Mononuclear cell (primary cell): Measurements from ENCODE around the gene NHSL2. TPM values are rescaled to one million over a fixed set of nuclear protein-coding genes. Genes with fewer than 3 reads are reported as not detected.
"Not testable (repeated sequence)": the region's sequence is repeated elsewhere in the genome, so short reads cannot be mapped to it uniquely, and the experiment has no call there.

ENCODE experiments used
- H3K27me3 ChIP-seq: 2 replicates; pipeline ENCODE4 v1.6.0; 2011; ENCODE audit warnings: low read length, control low read depth; ENCODE audit not compliant: insufficient read depth
- H3K4me1 ChIP-seq: 2 replicates; pipeline ENCODE4 v1.5.1; 2011; ENCODE audit warnings: mild to moderate bottlenecking, low read length, control low read depth; ENCODE audit not compliant: insufficient read depth
- H3K4me3 ChIP-seq: 2 replicates; pipeline ENCODE4 v1.5.1; 2011; ENCODE audit warnings: mild to moderate bottlenecking, low read length, moderate library complexity
- H3K9me3 ChIP-seq: 2 replicates; pipeline ENCODE4 v1.5.1; 2011; ENCODE audit warnings: low read depth, mild to moderate bottlenecking, control low read depth, low read length
- total RNA-seq: library from RNA; depleted of rRNA; stranded (reverse); fragments of >200 nt; gene quantifications from one replicate; pipeline ENCODE4 v1.2.3, GENCODE V29; 2012

NHSL2 gene
- 1.3 TPM for total RNA-seq

DNA sequence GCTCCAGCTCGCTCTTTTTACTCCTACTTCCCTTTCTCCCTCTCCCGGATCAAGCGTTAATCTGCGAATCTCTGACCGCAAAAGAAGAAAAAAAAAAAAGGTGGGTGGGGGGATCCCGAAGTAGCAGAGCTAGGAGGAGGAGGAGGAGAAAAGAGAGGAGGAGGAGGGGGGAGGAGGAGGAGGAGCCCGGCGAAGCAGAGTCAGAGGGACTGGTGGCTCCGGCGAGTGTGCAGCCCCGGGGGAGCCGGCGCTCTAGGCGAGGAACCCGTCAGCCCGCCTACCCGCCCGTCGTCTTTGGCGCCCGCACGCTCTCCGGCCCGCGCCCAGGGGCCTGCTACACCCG is at the start of gene NHSL2:
NHSL2 (plus strand) TSS at position 203 of the 343 bp plus-strand sequence.
- H3K9me3 ChIP-seq = no peaks in the 10 kb centered on the region
- no peaks in the 10 kb centered on the region for H3K4me1 ChIP-seq
- peaks cover 15% of the 10 kb centered on the region for H3K27me3 ChIP-seq
- H3K4me3 ChIP-seq = no peak within 1 kb of the TSS

DNA sequence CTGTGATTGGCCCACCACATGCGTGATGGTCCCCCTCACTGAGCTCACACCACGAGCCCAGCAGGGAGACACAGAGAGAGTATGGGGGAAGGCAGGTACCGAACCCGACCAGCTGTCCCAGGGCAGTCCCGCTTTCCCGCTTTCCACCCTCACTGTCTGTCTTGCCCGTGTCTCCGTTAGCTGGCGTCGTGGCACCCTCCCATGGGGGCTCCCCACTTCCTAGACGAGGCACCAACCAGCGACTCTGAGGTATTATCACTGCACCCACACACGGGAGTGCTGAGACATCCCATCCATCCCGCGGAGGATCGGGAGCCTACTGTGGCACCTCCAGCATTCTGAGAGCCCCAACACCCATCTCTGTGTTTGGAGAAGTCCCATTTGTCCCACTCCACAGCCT is 43.0 kb upstream of the NHSL2 start:
- no peaks in the 10 kb centered on the region for H3K9me3 ChIP-seq
- no peak overlapping the region for H3K4me3 ChIP-seq
- no peaks in the 10 kb centered on the region for H3K27me3 ChIP-seq
- H3K4me1 ChIP-seq = no peaks in the 10 kb centered on the region

DNA sequence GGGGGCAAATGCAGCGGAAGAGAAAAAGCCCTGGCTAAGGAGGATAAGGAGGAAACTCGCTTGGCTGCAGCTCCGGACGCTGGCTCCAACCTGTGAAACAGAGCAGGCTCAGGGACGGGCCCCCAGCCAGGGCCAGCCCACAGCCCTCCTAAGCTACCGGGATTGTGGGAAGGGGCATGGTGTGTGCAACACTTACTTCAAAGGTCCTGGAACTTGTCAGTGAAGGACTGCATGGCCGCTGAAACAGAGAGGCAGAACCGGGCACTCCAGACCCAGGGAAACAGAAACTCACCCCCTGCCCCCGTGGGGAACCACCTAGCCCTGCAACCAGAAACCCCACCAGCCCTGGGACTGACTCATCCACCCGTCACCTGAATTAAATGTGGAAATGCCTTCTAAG is 41.1 kb upstream of the NHSL2 start:
- H3K4me3 ChIP-seq, H3K27me3 ChIP-seq, H3K4me1 ChIP-seq, H3K9me3 ChIP-seq: not testable (repeated sequence)

DNA sequence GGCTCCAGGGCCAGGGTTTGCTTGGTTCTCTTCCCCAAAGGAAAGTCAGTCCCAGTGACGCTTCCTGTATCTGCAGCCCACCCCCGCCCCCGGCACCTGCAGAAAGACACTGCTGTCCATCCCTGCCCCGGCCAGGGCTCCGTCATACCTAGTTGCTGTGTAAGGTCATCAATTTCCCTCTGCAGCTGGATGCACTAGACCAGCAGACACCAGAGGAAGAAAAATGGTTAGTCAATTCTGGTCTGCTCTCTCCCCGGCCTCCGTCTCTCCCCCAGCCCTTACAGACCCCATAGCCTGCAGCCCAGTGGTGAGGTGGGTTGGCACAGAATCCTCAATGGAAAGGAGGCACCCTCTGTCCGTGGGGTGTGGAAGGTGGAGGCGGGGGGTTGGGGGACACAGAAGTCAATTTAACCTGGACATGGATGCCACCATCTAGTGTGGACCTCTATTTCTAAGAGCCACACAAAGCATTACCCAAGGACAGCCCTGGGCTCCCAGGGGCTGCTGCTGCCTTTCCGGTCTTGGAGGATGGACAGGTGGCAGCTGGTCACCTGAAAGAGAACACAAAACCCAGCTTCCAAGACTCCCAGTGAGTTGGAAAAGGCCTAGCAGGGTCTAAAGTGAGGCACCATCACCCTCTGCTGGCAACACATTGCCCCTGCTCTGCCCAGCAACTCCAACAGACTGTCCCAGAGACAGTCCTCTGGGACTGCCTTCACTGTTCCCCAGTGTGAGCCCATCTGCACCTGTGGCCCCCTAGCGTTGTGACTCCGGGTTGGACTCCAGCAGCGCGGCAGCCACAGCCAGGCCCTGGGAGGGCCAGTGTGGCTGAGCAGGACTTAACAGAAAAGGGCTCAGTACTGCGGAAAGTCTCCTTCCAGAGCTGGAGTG is 40.2 kb upstream of the NHSL2 start:
- no peaks in the 10 kb centered on the region for H3K4me1 ChIP-seq
- no peak overlapping the region for H3K4me3 ChIP-seq
- no peaks in the 10 kb centered on the region for H3K27me3 ChIP-seq
- H3K9me3 ChIP-seq = no peaks in the 10 kb centered on the region

DNA sequence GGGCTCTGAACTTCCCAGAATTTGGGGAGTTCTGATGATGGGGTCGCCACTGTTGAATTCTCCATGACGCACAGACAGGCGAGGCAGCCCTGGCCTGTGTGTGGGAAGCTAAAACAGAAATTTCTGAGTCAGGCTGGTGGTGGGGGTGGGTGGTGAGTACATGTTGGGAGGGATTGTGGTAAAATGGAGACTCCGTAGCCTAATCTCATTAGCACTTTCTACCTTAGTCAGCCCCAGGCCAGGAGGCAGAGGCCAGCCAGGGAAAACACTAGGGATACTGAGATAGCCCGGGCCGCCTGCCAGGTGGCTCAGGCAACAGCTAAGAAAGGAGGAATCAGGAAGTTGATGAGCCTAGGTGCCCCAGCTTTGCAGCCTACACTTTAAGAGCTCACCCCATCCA is 39.3 kb upstream of the NHSL2 start:
- no peaks in the 10 kb centered on the region for H3K4me1 ChIP-seq
- no peaks in the 10 kb centered on the region for H3K9me3 ChIP-seq
- no peaks in the 10 kb centered on the region for H3K27me3 ChIP-seq
- H3K4me3 ChIP-seq = no peak overlapping the region

DNA sequence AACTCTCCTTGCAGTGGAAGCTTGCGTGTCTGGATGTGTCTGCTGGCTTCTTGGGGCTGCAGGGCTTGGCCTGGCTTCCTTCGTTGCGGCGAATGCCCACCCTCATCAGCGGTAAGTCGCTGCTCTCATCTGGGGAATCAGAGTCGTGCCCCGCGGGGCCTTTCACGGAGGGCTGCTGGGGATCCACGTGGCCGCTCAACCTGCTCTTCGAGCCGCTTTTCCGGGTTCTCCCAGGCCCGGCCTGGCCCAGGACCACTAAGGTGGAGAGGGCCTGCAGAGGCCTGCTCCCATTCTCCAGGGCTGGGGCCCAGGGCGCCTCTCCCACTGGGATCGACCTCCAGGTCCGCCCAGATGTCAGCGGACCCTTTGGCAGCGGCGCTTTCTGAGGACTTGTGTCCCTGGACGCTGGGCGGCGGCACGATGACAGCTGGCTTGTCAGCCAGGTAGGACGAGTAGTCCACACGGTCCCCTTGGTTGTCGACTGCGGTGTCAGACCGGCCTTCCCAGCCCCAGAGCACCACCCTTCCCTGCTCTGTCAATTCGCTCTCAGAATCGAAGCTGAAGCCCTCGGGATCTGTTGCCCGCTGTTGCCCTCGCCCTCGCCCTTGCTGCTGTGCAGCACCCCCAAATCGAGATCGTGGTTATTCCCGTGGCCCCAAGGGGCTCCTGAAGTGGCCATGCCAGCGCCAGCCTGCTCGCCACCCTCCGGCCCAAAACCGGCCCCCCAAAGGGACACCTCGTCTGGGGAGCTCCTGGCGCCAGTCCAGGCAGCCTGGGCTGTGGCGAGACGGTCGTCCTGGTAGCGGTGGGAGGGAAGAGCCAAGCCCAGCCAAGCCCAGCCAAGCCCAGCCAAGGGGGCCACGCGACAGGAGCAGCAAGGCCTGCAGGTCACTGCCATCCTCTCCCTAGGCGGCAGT is 37.8 kb upstream of the NHSL2 start:
- H3K4me3 ChIP-seq = no peak overlapping the region
- H3K27me3 ChIP-seq = no peaks in the 10 kb centered on the region

DNA sequence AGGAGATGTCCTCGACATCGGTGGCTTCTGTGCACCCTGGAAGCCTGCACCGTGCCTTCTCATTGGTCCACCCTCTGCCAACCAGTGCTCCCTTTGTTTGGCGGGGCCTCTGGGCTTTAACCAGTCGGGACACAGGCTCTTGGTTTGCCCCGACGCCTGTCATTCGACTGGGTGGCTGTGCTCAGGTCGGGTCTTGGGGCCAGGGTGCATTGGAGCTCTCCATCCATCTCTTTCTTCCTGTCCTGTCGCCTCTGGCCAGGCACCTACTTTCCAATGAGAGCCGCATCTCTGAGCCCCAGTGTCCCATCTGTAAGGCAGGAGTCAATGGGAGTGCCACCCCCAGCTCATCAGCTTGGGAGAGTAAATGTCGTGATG is 37.2 kb upstream of the NHSL2 start:
- no peaks in the 10 kb centered on the region for H3K27me3 ChIP-seq
- H3K9me3 ChIP-seq = no peaks in the 10 kb centered on the region
- no peaks in the 10 kb centered on the region for H3K4me1 ChIP-seq
- no peak overlapping the region for H3K4me3 ChIP-seq

More for the DNA sequence above, 37.8 kb upstream of the NHSL2 start:
- Histone ChIP-seq H3K9me3 (no peaks in the 10 kb centered on the region), H3K4me1 (no peaks in the 10 kb centered on the region)

DNA sequence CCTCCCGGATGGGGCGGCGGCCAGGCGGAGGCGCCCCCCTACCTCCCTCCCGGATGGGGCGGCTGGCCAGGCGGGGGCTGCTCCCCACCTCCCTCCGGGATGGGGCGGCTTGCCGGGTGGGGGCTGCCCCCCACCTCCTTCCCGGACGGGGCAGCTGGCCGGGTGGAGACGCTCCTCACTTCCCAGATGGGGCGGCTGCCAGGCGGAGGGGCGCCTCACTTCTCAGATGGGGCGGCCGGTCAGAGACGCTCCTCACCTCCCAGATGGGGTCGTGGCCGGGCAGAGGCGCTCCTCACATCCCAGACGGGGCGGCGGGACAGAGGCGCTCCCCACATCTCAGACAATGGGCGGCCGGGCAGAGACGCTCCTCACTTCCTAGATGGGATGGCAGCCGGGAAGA is 33.8 kb upstream of the NHSL2 start:
- H3K4me3 ChIP-seq, H3K4me1 ChIP-seq: not testable (repeated sequence)

DNA sequence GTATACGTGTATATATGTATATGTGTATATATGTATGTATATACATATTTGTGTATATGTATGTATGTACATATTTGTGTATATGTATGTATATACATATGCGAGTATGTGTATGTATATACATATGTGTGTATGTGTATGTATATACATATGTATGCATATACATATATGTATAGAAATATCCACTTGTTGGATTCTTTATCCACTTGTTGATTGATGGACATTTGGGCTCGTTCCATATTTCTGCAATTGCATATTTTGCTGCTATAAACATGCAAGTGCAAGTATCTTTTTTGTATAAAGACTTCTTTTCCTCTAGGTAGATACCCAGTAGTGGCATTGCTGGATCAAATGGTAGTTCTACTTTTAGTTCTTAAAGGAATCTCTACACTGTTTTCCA is 25.5 kb upstream of the NHSL2 start:
- Histone ChIP-seq H3K27me3 (no peaks in the 10 kb centered on the region), H3K4me1 (no peaks in the 10 kb centered on the region), H3K4me3 (no peak overlapping the region), H3K9me3 (no peaks in the 10 kb centered on the region)

More for the DNA sequence above, 33.8 kb upstream of the NHSL2 start:
- not testable (repeated sequence) for H3K9me3 ChIP-seq, H3K27me3 ChIP-seq

DNA sequence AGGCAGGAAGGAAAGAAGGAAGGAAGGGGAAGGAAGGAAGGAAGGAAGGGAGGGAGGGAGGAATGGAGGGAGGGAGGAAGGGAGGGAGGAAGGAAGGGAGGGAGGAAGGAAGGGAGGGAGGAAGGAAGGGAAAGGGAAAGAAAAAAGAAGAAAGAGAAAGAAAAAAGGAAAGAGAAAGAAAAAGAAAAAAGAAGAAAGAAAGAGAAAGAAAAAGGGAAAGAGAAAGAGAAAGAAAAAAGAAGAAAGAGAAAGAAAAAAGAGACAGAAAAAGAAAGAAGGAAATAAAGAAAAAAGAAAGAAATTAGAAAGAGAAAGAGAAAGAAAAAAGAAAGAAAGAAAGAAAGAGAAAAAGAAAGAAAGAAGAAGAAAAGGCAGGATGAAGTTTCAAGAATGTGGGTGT is 15.0 kb upstream of the NHSL2 start:
- no peaks in the 10 kb centered on the region for H3K4me1 ChIP-seq
- no peaks in the 10 kb centered on the region for H3K27me3 ChIP-seq
- no peaks in the 10 kb centered on the region for H3K9me3 ChIP-seq
- H3K4me3 ChIP-seq = no peak overlapping the region

DNA sequence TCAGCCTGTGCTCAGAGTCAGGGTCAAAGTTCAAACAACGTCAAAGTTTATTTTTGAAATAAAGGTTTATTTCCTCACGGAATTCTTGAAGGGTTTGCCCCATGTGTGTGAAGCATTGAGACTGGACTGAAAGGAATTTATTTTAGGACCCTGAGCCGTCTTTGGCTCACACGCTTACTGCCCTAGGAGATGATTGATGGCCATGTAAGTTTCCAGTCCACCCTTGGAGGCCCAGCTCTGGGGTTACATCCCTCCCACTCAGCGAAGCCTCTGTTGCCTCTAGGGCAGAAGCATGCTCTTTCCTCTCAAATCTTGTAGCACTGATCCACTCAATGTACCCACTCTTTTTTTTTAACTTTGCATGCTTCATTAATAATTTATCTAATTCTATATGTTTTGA is 4.5 kb upstream of the NHSL2 start:
- Histone ChIP-seq H3K9me3 (no peaks in the 10 kb centered on the region), H3K4me3 (no peak overlapping the region), H3K4me1 (no peaks in the 10 kb centered on the region), H3K27me3 (peaks cover 13% of the 10 kb centered on the region)

DNA sequence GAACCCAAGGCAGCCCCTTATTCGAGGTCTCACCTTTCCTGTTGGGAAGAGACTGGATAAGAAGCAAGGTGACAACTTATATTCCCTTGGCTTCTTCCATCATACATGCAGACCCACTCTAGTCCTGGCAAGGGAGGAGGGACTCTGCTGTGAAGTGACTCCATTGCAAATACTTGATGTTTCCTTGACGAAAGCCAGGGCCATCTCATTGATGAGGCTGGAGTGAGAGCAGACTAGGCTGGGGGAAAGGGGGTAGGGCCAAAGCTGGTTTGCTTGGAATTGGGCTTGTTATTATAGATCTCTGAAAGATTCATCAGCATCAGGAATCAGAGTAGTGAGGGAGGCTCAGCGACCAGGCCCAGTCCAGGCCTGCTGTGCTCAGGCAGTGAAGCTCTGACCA is 2.3 kb upstream of the NHSL2 start:
- Histone ChIP-seq H3K27me3 (peaks cover 15% of the 10 kb centered on the region), H3K9me3 (no peaks in the 10 kb centered on the region), H3K4me3 (no peak overlapping the region), H3K4me1 (no peaks in the 10 kb centered on the region)

DNA sequence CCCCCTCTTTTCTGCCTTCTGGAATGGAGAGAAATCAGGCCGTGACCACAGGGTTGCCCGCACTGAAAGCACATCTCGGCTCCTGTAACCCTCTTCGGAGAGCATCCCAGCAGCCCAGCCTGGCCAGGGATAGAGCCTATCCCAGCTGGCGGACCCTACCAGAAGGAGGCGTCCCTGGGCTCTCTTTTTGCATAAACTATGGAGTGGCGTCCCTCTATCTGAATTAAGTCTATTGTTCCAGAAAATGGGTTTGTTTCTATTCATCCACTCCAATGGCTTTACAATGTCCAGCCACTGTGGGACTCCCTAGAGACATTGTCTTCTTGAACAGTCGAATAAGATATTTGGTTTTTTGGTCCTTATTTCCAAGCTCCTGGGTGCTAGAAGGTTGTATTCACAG is 689 bp upstream of the NHSL2 start:
- Histone ChIP-seq H3K4me3 (no peak overlapping the region), H3K27me3 (peaks cover 15% of the 10 kb centered on the region), H3K9me3 (no peaks in the 10 kb centered on the region), H3K4me1 (no peaks in the 10 kb centered on the region)

DNA sequence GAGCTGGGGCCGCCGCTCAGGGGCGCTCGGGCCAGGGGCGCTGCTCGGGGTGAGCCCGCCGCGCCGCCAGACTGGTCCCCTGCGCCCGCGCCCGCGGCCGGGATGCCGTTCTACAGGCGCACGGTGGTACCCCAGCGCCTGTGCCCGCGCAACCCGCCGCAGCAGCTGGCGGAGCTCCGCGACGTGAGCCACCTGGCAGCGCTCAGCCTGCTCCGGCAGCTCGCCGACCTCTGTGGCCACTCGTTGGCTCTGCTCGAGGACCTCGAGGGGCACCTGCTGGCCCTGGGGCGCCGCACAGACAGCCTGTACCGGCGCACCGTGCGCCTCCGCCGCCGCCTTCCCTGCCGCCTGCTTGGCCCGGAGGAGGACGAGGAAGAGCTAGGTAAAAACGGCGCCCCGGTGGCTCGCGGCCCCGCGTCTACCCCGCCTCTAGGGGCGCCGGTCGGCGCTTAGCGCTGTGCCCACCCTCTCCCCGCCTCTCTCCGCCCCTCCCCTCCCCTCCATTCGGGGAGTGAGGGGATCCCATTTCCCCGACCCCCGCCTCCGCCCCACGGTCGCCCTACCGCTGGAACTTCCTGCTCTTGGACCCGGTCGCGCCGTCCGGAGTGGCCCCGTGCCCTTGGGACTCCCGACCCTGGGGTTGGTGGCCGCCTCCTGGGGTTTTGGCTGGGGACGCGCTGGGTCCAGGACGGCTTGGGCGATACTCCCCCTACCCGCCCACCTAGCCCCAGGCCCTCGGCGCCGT is 513 bp downstream of the NHSL2 start:
- H3K9me3 ChIP-seq = no peaks in the 10 kb centered on the region
- peaks cover 15% of the 10 kb centered on the region for H3K27me3 ChIP-seq
- no peak overlapping the region for H3K4me3 ChIP-seq
- no peaks in the 10 kb centered on the region for H3K4me1 ChIP-seq

DNA sequence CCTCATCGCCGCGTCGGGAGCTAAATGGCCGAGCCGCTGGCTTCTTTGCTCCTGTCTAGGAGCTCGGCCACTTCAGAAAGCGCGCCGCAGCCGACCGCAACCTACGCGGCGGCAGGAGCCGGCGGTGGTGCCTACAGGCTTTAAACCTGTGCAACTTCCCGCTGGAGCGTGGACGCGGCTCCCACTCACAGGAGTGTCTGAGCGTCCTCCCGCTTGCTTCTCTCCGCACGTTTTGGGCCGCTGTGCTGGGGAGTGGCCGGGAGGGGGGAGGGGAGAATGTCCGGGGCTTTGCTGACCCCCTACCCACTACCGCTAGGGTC is 1.0 kb downstream of the NHSL2 start:
- no peaks in the 10 kb centered on the region for H3K4me1 ChIP-seq
- no peaks in the 10 kb centered on the region for H3K9me3 ChIP-seq
- H3K27me3 ChIP-seq = peaks cover 15% of the 10 kb centered on the region
- no peak overlapping the region for H3K4me3 ChIP-seq
